NCI-H2227 (cell line): ENCODE measurements around the gene HS3ST6.
"Not testable (repeated sequence)": the region's sequence is repeated elsewhere in the genome, so short reads cannot be mapped to it uniquely, and the experiment has no call there.

Source experiments
- DNase-seq: peaks from one replicate; lab custom pipeline; 2025; ENCODE audit not compliant: unreplicated experiment; lab: John Stamatoyannopoulos, UW

HS3ST6 gene

DNA sequence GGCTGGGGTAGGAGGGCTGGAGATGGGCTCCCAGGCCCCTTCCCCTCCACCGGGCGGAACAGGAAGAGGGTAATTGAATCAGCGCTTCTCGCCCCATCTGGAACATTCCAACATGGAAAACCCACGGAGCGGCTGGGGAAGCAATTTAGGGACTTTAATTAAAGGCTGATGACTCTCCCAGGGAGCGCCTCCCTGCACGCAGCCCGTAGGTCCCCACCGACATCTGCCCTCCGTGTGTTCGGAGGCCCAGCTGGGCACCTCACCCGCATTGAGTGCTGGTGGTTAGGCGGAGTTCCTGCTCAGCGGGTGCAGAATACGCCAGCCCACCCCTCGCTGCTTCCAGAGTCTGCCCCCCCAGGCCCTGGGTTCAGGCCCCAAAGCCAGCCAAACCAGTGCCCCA, 10.0 kb downstream of the HS3ST6 start:
- DNase-seq = no peak

DNA sequence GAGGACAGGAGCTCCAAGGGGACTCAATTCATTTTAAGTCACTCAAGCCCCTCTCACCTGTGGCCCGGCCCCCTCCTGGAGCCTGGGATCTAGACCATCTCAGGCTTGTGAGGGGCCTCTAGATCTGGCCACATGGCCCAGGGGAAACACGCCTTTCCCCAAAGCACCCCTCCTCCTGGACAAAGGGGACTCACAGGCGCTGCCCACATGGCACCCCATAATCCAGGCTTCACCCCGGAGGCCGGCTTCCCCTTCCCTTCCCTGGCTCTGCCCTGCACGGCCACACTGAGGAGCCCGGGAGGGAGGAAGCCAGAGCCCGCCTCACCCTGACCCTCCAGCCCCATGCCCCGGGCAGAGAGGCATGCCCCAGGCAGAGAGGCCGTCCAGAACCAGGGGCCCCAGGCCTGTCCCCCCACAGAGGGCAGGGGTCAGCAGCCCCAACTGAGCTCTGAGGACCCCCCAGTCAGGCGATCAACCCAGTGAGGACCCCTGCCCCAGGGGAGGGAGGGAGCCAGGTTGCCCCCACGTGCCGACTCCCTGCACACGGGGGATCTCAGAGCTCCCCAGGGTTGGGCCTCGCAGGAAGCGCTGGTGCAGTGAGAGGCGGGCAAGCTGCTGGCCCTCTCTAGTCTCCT, 10.9 kb downstream of the HS3ST6 start:
- no peak for DNase-seq

DNA sequence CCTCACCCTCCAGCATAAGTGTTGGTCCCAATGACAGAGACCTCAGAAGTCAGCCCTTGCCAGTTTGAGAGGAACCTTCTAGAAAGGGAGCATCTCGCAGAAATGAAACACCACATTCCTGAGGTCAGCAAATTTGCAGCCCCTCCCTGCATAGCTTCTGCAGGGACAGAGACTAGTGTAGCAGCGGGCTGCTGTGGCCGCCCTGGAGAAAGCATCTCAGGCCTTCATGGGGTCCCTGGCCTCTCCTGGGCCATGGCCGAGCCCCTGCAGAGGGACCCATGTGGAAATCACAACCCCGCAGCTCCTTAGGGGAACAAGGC, 11.4 kb downstream of the HS3ST6 start:
- DNase-seq = no peak

DNA sequence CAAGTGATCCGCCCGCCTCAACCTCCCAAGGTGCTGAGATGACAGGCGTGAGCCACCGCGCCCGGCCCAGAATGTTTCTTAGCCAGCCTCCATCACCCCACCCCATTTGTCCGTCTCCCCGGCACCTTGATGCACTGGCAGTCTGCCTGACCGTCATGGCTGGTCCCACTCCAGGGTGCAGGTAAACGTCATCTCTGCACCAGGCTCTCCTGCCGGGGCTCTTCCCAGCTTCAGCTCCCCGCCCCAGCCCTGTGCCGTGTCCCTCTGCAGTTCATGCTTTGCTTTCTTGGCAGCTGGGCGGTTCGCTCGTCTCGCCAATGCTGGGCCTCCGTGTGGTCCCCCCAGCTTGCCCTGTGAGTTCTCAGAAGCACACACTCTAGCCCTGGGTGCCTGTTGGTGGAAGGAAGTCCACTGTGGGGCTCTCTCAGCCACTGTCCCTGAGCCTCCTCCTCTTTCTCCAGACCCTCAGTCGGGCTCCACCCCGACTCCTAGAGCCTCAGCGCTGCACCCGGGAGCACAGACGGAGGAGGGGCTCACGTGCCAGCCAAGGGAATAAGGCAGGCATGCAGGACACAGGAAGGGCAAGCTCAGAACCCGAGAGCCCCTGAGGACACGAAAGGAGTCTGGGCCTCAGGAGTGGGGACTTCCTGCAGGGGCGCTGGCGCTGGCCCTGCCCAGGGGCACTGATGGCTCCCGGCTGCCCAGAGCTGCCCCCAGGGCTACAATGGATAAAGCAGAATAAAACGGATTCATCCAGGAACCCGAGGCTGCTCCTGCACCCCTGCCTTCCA, 12.0 kb downstream of the HS3ST6 start:
- DNase-seq = peak; percentile 40

DNA sequence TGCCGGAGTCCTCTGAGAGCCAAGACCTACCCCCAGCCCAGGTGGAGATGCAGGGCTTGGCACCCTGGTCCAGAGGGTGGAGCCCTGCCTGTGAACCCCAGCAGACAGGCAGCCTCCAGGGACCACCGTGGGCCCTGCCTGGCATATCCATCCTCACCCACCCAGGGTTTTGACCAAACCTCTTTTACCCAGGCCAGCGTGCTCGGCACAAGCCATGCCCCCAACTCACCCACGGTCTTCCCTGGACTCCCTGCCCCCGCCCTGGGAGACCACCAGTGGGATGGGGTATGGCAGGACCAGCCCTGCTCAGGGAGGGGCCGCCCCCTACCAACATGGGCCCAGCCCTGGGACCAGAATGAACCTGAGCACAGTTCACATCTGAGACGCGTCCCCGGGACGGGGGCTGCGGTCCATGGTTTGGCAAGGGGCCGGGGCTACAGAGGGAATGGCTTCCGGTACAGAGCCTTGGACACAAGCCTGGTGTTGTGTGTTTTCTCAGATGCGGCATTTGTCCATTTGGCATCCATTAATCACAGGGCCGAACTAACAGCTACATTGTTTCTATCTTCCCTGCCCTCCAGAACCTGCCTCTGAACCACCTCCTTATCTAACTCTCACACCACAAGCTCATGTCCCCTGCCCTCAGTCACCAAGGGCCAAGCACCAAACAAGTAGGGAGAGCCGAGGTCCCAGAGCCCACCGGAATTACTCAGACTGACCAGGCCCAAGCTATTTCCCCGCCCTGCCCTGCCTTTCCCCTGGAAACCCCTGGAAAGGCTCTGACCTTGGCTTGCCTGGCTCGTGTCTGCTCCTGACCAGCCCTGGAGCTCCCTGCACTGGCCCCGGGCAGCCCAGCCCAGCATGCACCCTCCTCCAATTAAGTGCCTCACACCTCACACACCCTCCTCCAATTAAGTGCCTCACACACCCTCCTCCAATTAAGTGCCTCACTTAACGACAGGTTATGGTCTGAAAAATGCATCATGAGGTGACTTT, 14.1 kb downstream of the HS3ST6 start:
- DNase-seq = no peak

DNA sequence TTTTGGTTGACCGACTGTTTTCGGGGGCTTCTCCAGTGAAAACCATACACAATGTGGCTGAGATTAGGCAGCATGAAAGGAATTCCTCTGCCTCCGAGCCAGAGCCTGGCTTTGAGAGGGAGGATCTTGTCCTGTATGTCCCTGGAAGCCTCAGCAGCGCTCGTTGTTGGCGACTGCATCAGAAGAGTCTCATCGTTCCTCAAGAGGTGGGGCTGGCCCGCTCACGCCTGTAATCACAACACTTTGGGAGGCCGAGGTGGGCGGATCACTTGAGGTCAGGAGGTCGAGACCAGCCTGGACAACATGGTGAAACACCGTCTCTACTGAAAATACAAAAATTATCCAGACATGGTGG, 15.0 kb downstream of the HS3ST6 start:
- no peak for DNase-seq

DNA sequence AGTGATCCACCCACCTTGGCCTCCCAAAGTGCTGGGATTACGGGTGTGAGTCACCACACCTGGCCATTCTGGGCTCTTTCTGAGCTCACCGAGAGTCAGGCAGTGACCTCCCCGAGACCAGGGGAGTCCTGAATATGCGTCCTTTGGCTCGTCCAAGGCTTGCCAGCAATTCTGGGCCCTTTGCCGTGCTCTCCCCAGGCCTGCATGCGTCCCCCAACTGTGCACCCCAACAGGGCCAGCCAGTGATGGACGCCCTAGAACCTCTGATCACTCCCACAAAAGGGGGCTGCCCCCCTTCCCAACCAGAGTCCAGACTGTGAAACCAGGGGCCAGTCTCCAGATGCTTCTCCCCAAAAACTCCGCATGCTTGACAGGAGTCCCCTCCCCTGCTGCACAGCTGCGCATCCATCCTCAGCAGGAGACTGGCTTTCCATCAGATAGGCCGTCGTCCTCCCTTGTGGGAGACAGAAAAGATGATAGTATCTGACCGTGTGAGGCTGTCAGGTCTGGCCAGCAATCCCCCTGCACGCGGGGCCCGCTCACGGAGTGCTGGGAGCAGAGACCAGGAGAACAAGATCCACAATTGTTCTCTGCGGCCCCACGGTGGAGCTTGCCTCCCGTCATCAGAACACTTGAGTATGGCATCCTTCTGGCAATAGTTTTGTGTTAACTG, 15.5 kb downstream of the HS3ST6 start:
- DNase-seq = no peak

DNA sequence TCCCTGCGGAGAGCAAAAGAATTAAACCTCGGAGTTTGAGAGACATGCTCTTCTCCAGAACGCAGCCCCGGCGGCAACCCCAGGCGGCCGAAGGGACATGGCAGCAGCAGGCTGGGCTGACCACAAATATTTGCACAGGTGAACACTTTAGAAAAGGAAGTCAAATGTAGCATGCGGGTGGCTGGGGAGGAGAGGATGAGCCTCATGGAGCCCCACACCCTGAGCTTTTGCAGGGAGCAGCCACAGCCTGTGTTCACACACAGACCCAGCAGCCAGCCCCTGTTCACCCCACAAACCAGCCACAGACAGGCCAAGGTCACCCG, 17.8 kb downstream of the HS3ST6 start:
- DNase-seq = no peak

DNA sequence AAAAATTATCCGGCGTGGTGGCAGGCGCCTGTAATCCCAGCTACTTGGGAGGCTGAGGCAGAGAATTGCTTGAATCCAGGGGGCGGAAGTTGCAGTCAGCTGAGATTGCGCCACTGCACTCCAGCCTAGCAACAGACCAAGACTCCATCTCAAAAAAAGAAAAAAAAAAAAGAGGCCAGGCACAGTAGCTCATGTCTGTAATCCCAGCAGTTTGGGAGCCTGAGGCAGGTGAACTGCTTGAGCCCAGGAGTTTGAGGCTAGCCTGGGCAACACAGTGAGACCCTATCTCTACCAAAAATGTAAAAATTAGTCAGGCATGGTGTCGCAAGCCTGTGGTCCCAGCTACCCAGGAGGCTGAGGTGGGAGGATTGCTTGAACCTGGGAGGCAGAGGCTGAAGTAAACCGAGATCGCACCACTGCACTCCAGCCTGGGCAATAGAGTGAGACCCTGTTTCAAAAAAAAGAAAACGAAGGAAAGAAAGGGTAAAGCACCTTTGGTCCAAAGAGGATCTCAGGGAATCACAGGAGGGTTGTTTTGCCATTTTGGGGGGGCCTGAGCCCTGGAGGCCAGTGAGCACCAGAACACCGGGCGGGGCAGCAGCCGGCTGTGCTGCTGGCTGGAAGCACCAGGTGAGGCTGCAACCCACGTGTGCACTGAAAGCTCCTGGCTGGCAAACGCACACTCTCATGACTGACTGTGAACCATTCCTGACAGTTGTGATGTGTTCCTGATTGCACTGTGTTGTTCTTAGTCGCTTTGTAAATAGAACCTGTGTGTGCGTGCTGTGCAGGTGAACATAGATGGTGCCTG, 18.4 kb downstream of the HS3ST6 start:
- no peak for DNase-seq

DNA sequence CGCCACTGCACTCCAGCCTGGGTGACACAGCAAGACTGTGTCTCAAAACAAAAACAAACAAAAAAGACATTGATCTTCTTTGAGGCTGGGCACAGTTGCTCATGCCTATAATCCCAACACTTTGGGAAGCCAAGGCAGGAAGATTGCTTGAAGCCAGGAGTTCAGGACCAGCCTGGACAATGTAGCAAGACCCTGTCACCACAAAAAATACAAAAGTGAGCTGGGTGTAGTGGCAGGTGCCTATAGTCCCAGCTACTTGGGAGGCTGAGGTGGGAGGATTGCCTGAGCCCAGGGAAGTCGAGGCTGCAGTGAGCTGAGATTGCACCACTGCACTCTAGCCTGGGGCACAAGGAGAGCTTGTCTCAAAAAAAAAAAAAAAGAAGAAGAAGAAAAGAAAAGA, 20.5 kb downstream of the HS3ST6 start:
- DNase-seq = not testable (repeated sequence)

DNA sequence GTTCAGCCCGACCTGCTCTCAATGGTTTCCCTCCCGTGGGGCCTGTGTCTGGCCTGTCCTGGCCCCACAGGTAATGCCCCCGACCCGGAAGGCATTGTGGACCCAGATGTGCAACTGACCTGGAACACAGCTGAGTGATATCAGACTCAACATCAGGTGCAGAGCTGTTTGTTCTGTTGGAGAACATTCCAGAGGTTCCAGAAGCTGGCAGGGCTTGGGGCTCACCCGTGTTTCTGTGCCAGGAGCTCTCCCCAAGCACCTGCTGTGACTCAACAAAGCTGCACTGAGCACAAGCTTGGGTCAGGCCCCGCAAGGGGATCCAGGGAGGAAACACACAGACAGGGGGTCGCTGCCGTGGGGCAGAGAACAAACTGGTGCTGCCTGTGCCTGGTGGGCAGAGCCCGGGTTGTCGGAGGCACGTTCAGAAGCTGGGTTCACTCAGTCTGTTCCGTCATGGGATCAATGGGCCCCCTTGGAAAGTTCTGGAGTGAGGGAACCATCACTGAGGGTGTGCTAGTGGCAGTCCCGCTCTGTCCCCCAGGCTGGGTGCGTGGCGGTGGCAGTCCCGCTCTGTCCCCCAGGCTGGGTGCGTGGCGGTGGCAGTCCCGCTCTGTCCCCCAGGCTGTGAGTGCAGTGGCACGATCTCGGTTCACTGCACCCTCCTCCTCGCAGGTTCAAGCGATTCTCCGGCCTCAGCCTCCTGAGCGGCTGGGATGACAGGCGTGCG, 22.1 kb downstream of the HS3ST6 start:
- DNase-seq = no peak

DNA sequence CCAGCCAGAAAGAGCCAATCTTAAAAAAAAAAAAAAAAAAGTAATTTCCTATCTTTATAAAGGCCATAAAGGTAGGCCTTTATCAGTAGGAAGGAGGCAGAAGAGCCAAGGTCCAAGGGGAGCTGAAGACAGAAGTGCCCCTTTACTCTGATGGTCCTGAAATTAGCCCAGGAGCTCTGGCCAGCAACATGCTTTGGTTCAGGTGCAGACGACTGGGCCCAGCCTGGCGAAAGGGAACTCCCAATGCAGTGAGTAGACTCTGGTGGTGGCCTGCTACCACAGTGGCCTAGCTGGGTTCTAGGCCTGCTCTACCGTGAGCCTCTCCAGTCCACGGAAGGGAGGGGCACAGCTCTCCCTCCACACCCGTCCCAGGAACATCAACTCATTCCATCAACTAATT, 23.1 kb downstream of the HS3ST6 start:
- no peak for DNase-seq

DNA sequence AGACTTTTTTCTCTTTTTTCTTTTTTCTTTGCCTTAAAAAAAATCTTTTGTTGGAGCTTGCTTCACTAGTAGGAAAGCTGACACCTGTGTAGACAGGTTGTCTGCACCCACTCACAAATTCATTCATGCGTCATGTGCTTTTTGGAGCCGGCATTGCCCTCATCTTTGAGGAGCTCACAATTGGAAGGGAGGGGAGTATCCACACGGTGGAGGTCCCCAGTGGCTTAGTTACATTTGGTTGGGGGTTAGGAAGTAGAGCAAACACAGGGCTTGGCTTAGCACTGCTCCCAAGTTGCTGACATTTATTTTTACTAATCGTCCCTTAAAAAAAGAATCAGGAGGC, 27.5 kb downstream of the HS3ST6 start:
- no peak for DNase-seq

DNA sequence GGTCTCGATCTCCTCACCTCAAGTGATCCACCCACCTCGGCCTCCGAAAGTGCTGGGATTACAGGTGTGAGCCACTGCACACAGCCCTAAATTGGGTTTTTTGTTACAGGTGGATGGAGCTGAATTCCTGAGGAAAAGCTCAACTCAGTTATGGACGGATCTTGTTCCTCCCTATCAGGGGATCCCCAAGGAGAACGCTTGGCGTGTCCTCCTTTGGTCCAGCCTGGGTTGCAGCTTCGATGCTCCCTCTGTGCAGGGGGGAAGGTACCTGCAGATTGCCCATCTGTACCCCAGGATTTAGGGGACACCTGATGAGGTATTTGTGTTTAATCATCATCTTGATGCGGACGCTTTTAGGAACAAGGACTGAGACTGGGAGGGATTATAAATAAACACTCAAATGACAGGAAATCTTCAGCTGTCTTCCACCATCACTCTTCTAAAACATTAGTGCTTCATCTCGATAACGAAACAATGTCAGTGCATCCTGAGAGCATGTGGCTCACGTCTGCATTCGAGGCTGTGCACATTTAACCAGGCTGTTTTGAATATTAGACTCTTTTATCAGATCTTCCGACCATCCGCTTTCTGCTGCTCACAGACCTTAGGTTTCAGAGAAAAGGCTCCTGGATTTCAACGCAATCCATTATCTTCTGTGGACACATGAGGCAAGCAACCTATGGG, 28.0 kb downstream of the HS3ST6 start:
- no peak for DNase-seq

DNA sequence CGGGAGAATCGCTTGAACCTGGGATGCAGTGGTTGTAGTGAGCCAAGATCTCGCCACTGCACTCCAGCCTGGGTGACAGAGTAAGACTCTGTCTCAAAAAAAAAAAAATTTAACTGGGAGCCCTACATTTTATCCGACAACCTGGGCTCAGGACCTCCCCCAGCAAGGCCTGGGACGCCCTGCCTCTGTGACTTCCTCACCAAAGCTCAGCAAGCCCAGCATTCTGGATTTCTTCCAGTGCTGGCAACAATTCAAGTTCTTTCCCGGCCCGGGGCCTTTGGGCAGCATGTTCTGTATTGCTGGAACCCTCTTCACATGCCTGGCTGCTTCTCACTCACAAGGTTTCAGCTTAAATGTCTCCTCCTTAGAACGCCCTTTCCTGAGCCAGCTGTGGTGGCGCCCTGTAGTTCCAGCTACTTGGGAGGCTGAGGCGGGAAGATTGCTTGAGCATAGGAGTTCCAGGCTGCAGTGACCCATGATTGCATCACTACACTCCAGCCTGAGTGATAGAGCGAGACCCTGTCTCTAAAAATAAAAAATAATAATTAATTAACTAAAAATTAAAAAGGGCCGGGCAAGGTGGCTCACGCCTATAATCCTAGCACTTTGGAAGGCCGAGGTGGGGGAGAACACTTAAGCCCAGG, 30.4 kb downstream of the HS3ST6 start:
- no peak for DNase-seq

DNA sequence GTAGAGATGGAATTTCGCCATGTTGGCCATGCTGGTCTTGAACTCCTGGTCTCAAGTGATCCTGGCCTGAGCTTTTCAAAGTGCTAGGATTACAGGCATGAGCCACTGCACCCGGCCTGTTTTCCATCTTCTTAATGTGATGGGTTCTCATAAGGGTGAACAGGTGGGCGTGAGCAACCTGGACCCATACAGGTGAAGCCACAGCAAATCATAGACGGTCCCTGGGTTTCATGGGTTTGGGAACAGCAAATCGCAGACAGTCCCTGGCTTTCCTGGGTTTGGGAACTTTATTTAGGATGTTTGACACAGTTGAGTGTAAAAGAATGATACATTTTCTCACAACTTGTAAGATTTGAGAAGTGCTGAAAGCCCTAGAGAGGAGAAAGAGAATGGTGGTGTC, 33.3 kb downstream of the HS3ST6 start:
- DNase-seq = no peak

DNA sequence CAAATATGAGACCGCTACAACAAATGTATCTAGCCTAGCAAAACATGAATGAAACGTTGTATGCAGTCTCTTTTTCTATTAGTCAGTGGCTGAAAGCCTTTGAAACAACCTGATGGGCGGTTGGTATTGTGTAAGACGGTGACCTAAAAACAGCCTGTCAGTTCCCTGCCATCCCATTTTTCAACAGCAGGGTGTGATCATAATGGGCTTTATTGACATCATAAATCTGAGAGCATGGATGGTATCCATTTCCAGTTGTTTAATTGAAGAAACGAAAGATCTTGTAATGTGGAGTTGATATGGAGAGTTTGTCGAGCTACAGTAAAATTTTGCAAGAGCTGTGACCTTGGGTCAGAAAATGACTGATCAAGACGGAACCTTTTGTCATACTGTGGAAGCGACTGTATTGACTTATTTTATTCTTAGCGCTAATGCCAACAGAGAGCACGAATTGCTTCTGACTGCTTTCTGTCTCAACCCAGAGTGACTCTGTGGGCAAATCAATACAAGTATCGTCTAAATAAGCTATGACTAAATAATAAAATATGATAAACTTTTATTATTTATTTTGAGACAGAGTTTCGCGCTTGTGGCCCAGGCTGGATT, 34.0 kb downstream of the HS3ST6 start:
- DNase-seq = peak; percentile 65

DNA sequence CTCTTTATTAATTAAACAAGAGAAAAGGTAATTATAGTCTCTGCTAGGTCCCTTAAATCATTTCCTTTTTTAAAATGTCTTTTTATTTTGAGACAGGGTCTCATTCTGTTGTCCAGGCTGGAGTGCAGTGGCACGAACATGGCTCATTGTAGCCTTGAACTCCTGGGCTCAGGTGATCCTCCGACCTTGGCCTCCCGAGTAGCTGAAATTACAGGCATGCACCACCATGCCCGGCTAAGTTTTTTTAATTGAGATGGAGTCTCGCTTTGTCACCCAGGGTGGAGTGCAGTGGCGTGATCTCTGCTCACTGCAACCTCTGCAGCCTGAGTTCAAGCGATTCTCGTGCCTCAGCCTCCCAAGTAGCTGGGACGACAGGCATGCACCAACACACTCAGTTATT, 37.0 kb downstream of the HS3ST6 start:
- DNase-seq = not testable (repeated sequence)

DNA sequence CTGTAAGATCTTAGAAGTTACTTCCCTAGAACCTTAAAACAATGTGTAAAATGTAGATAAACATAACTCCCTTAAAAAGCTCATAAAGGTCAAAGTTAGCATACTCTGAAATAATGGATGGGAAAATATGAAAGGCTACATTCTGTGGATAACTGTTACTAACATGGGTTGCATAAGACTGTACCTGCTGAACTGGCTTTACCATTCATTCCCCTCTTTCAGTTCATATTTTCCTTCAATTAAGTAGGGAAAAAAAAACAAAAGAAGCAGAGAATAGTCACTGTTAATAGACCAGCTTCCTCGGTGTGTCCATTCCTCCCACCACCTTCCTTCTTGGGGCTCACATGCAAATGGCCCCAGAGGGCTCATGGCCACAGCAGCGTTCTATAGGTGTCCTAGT, 38.7 kb downstream of the HS3ST6 start:
- no peak for DNase-seq
